MCF 10A (cell line): ENCODE measurements around the gene CASK. TPM values are rescaled to one million over a fixed set of nuclear protein-coding genes. Genes with fewer than 3 reads are reported as not detected.

Experiments
- BruUV-seq: library from RNA; stranded (reverse); fragments of 400-500 nt; replicated peaks from 2 replicates; lab custom pipeline; 2021; lab: Mats Ljungman, UMichigan
- CTCF ChIA-PET: fragments of 300-600 bp; sonication (Branson Sonifier 250); formaldehyde crosslinking; extraction: SDS; loops from one replicate; lab custom pipeline; 2021; ENCODE audit warnings: antibody characterized with exemption, inconsistent platforms; lab: Yijun Ruan, JAX
- POLR2A ChIA-PET: fragments of 300-600, 350-650 bp; sonication (Branson Sonifier 250); formaldehyde crosslinking; extraction: SDS; loops from one replicate; lab custom pipeline; 2020; ENCODE audit warnings: antibody characterized with exemption, inconsistent platforms; lab: Yijun Ruan, JAX
- DNase-seq: peaks from one replicate; pipeline ENCODE4 v3.0.0-alpha.2; 2018; ENCODE audit not compliant: unreplicated experiment
- H3K27ac Mint-ChIP-seq: one replicate; pipeline ENCODE4 v1.8.0; 2022; ENCODE audit warnings: mild to moderate bottlenecking, low read depth, mixed read lengths; ENCODE audit not compliant: unreplicated experiment
- H3K27me3 Mint-ChIP-seq: one replicate; pipeline ENCODE4 v1.8.0; 2022; ENCODE audit warnings: mixed read lengths; ENCODE audit not compliant: insufficient read depth, unreplicated experiment
- H3K36me3 Mint-ChIP-seq: one replicate; pipeline ENCODE4 v1.8.0; 2022; ENCODE audit warnings: mild to moderate bottlenecking, moderate library complexity, mixed read lengths; ENCODE audit not compliant: insufficient read depth, unreplicated experiment
- H3K4me1 Mint-ChIP-seq: one replicate; pipeline ENCODE4 v1.8.0; 2022; ENCODE audit warnings: mixed read lengths; ENCODE audit not compliant: insufficient read depth, unreplicated experiment
- H3K4me3 Mint-ChIP-seq: one replicate; pipeline ENCODE4 v1.8.0; 2022; ENCODE audit warnings: mild to moderate bottlenecking, moderate library complexity, mixed read lengths; ENCODE audit not compliant: unreplicated experiment
- H3K9me3 Mint-ChIP-seq: one replicate; pipeline ENCODE4 v1.8.0; 2022; ENCODE audit warnings: mixed read lengths; ENCODE audit not compliant: unreplicated experiment
- intact Hi-C: fragments of 100-400 bp; cut with micrococcal nuclease; formaldehyde crosslinking; loops from 2 replicates; pipeline ENCODE4 v1.14.1; 2022
- total RNA-seq: library from RNA; stranded (reverse); gene quantifications from 2 replicates; pipeline ENCODE4 v1.2.3, GENCODE V29; 2022
- TF ChIP-seq, protein P1 (sequence below): fragments of 200-600 bp; IDR thresholded peaks from one replicate; pipeline ENCODE4 v1.8.0; 2022; ENCODE audit warnings: antibody characterized with exemption, mild to moderate bottlenecking; ENCODE audit not compliant: unreplicated experiment

Gene CASK
- total RNA-seq, 1 experiment from 2014 or later = 34.9 TPM

DNA sequence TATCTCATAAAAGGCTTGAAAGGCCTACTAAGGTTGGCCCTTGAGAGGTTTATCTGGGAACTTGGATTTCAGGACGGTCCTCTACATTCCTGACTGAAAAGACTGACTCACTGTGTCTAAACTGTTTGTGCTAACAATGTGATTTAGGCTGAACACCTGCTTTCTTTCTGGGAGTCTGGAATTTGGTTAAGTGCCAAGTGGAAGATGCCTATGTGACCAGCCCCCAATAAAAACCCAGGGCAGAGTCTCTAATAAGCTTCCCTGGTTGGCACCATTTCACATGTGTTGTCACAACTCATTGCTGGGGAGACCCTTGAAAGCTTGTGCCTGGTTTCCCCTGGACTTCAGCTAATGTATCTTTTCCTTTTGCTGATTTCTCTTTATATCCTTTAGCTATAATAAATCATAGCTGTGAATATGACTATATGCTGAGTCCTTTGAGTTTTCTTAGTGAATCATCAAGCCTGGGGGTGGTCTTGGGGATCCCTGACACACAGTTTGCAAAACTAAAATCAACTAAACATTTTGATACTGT lies 144.3 kb downstream of the CASK start:
- Mint-ChIP-seq H3K27me3 (peaks cover 11% of the 10 kb centered on the region), H3K9me3 (no peaks in the 10 kb centered on the region), H3K4me3 (no peak overlapping the region), H3K36me3 (no peaks in the 10 kb centered on the region), H3K4me1 (peaks cover 7% of the 10 kb centered on the region), H3K27ac (peak overlapping the region; percentile 64)
- intact Hi-C loops = no loop called here
- BruUV-seq = no TSS peak
- CTCF ChIA-PET = interaction anchor here (0.5 to 1.6 kb wide), 6 partner anchors 31 to 1781 kb away, joined by 3 to 5 read pairs (median 3); no protein-coding TSS in a partner anchor
- peak; percentile 61 for DNase-seq
- POLR2A ChIA-PET = interaction anchor here (0.6 kb wide), 2 partner anchors 752 to 1773 kb away, joined by 3 read pairs; no protein-coding TSS in a partner anchor
- TF ChIP-seq, protein P1, sequence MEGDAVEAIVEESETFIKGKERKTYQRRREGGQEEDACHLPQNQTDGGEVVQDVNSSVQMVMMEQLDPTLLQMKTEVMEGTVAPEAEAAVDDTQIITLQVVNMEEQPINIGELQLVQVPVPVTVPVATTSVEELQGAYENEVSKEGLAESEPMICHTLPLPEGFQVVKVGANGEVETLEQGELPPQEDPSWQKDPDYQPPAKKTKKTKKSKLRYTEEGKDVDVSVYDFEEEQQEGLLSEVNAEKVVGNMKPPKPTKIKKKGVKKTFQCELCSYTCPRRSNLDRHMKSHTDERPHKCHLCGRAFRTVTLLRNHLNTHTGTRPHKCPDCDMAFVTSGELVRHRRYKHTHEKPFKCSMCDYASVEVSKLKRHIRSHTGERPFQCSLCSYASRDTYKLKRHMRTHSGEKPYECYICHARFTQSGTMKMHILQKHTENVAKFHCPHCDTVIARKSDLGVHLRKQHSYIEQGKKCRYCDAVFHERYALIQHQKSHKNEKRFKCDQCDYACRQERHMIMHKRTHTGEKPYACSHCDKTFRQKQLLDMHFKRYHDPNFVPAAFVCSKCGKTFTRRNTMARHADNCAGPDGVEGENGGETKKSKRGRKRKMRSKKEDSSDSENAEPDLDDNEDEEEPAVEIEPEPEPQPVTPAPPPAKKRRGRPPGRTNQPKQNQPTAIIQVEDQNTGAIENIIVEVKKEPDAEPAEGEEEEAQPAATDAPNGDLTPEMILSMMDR = no peak

DNA sequence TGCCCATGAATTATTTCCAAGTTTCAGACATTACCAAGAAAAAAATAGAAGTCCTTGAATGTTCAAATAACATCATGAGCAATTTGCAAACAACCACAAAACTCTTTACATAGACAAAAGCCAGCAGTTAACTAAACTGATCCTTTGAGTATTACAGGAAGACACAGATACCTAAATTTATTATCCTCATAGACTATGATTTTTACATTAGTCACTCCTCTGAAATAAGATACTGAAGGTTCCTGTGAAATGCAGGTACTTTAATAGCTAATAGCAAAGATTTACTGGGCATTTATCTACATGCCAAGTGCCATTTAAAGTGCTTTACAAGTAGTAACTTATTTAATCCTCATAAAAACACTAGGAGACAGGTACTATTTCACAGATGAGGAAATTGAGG lies 161.7 kb downstream of the CASK start:
- BruUV-seq = no TSS peak
- POLR2A ChIA-PET = no interaction called here
- TF ChIP-seq, protein P1 = no peak
- intact Hi-C loops = no loop called here
- H3K27ac Mint-ChIP-seq = no peak overlapping the region
- H3K4me1 Mint-ChIP-seq = no peaks in the 10 kb centered on the region
- peaks cover 52% of the 10 kb centered on the region for H3K27me3 Mint-ChIP-seq
- no peak for DNase-seq
- CTCF ChIA-PET = no interaction called here
- no peak overlapping the region for H3K4me3 Mint-ChIP-seq
- no peaks in the 10 kb centered on the region for H3K36me3 Mint-ChIP-seq
- H3K9me3 Mint-ChIP-seq = no peaks in the 10 kb centered on the region

DNA sequence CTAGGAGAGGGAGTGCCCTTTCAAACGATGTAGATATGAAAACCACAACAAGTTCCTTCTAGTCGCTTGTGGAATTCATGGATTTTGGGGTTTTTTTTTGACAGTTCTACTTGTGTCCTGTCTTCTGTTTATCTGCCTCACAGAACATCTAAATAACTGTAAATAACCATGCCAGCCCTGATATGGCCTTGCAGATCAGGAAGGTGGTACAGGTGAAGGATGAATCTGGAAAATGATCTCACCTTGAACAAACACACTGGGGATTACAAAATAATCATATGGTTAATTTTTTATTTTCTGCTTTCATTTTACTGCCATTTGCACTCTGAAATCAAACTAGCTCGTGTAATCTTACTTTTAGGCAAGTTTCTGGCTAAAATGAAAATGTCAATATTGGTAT lies 162.2 kb downstream of the CASK start:
- Mint-ChIP-seq H3K27me3 (peaks cover 54% of the 10 kb centered on the region), H3K4me3 (no peak overlapping the region), H3K9me3 (no peaks in the 10 kb centered on the region), H3K27ac (no peak overlapping the region), H3K36me3 (no peaks in the 10 kb centered on the region), H3K4me1 (no peaks in the 10 kb centered on the region)
- POLR2A ChIA-PET = no interaction called here
- CTCF ChIA-PET = interaction anchor here (0.9 to 1.1 kb wide), 2 partner anchors 8 to 13 kb away, joined by 3 to 4 read pairs; no protein-coding TSS in a partner anchor
- BruUV-seq = no TSS peak
- intact Hi-C loops = no loop called here
- TF ChIP-seq, protein P1 = no peak
- no peak for DNase-seq

DNA sequence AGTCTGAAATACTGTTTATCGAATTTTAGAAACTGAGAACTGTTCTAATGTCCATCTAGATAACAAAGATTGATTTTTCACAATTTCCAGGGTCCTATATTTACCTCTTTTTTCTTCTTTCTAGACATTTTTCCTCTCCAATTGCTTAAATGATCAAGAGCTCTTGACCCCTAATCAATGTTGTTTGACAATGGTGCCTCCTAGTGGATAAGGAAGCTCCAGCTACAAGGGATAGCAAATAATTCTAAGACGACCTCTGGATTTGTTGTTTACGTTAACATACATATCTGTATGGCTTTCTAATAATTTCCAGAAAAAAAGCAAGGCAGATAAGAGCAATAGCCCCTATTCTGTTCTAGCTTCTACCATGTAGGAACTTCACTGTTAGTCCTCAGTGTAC lies 163.5 kb downstream of the CASK start:
- BruUV-seq = no TSS peak
- intact Hi-C loops = loop anchor here (2.0 kb wide), 1 partner anchor 201 kb away; no protein-coding TSS in a partner anchor
- Mint-ChIP-seq H3K27ac (no peak overlapping the region), H3K4me3 (no peak overlapping the region), H3K27me3 (peaks cover 44% of the 10 kb centered on the region), H3K4me1 (no peaks in the 10 kb centered on the region), H3K9me3 (no peaks in the 10 kb centered on the region), H3K36me3 (no peaks in the 10 kb centered on the region)
- POLR2A ChIA-PET = interaction anchor here (0.6 kb wide), 1 partner anchor 47 kb away, joined by 3 read pairs; no protein-coding TSS in a partner anchor
- TF ChIP-seq, protein P1 = peak; percentile 38
- CTCF ChIA-PET = interaction anchor here (0.6 to 2.2 kb wide), 8 partner anchors 8 to 1799 kb away, joined by 3 to 11 read pairs (median 4); no protein-coding TSS in a partner anchor
- peak; percentile 40 for DNase-seq
